GM13977 (cell line): ENCODE data around the gene NDUFS2.
A peak's percentile ranks its signal among the peaks of the same experiment; 100 is the strongest.

Source experiments
- DNase-seq: peaks from one replicate; pipeline ENCODE4 v3.0.0; 2012; ENCODE audit warnings: low spot score
- in situ Hi-C: fragments of 300-500 bp; cut with MboI; formaldehyde crosslinking; loops from one replicate; pipeline ENCODE4 v1.12.0; 2022; ENCODE audit warnings: low sequenced_read_pairs, low pct_unique_long_range_greater_than_20kb, mixed read lengths, inconsistent platforms; ENCODE audit not compliant: unreplicated experiment
- TF ChIP-seq, protein P1 (sequence below): IDR thresholded peaks from 2 replicates; pipeline ENCODE4 v1.5.1; 2012; ENCODE audit warnings: mild to moderate bottlenecking, control low read depth; ENCODE audit not compliant: insufficient read depth; ENCODE audit errors: extremely low read depth, missing control alignments

Gene NDUFS2

GRCh38 chr1:161200421-161200991 lies 1.7 kb upstream of the NDUFS2 start:
- in situ Hi-C loops = no loop called here
- TF ChIP-seq, protein P1, sequence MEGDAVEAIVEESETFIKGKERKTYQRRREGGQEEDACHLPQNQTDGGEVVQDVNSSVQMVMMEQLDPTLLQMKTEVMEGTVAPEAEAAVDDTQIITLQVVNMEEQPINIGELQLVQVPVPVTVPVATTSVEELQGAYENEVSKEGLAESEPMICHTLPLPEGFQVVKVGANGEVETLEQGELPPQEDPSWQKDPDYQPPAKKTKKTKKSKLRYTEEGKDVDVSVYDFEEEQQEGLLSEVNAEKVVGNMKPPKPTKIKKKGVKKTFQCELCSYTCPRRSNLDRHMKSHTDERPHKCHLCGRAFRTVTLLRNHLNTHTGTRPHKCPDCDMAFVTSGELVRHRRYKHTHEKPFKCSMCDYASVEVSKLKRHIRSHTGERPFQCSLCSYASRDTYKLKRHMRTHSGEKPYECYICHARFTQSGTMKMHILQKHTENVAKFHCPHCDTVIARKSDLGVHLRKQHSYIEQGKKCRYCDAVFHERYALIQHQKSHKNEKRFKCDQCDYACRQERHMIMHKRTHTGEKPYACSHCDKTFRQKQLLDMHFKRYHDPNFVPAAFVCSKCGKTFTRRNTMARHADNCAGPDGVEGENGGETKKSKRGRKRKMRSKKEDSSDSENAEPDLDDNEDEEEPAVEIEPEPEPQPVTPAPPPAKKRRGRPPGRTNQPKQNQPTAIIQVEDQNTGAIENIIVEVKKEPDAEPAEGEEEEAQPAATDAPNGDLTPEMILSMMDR = no peak
- no peak for DNase-seq

GRCh38 chr1:161200992-161201835 lies 953 bp upstream of the NDUFS2 start:
- DNase-seq = no peak
- TF ChIP-seq, protein P1 = no peak
- in situ Hi-C loops = no loop called here

- no peak for DNase-seq
- TF ChIP-seq, protein P1 = no peak
- in situ Hi-C loops = no loop called here
Observed at GRCh38 chr1:161206411-161207140, 4.4 kb downstream of the NDUFS2 start.

DNA sequence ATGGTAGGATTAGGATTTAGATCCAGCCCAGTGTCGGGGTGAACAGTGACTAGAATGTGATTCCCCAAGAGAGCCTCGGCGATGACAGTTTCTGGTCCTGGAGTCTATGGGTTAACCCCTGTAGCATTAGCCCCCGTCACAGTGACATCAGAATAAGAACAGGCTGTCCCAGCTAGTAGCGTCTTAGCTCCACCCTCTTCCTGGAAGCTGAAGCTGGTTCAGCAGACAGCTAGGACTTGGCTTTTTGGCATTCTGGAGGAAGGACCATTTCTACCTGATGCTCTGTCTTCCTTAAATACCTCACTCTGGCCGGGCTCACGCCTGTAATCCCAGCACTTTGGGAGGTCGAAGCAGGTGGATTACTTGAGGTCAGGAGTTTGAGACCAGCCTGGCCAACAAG lies 5.0 kb downstream of the NDUFS2 start:
- DNase-seq = no peak
- in situ Hi-C loops = no loop called here
- TF ChIP-seq, protein P1 = no peak

- TF ChIP-seq, protein P1 = peak; percentile 90
- DNase-seq = peak; percentile 66
- in situ Hi-C loops = loop anchor here (10.0 kb wide), 1 partner anchor 165 kb away; no protein-coding TSS in a partner anchor
Observed at GRCh38 chr1:161209790-161210409, 7.7 kb downstream of the NDUFS2 start.

DNA sequence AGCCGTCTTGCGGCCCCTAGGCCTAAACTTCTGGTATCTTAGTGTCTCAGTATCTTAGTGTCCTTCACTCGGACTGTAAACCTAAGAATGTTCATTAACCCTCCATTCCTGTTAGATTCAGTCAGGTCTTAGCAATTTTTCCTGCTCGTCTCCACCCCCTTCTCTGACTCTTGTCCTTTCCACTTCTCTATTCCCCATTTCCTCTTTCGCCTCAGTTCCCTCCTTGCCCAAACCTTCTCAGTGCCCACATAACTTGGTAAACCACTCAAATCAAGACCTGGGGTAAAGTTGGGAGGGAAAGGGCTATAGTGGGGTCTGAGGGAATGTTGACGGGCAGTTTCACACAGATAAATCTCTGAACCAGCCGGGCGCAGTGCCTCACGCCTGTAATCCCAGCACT lies 12.2 kb downstream of the NDUFS2 start:
- TF ChIP-seq, protein P1 = no peak
- no peak for DNase-seq
- in situ Hi-C loops = loop anchor here (10.0 kb wide), 1 partner anchor 160 kb away; no protein-coding TSS in a partner anchor
